ENCODE results near the gene PDSS1.

The PDSS1 gene

GRCh38 chr10:26699631-26700030 lies 2.1 kb downstream of the PDSS1 start:
- no peak for DNase-seq (ENCODE audit: low read depth)

GRCh38 chr10:26700884-26701630 lies 3.6 kb downstream of the PDSS1 start:
- DNase-seq (ENCODE audit: low read depth), result no peak

- no peak for DNase-seq (ENCODE audit: low read depth)
These were observed 5.6 kb downstream of the PDSS1 start for GRCh38 chr10:26703096-26703495.

GRCh38 chr10:26703974-26704373 lies 6.5 kb downstream of the PDSS1 start:
- DNase-seq (ENCODE audit: low read depth), result no peak

GRCh38 chr10:26706206-26706605 lies 8.7 kb downstream of the PDSS1 start:
- DNase-seq (ENCODE audit: low read depth), result no peak

GRCh38 chr10:26706936-26707335 lies 9.4 kb downstream of the PDSS1 start:
- no peak for DNase-seq (ENCODE audit: low read depth)

GRCh38 chr10:26711324-26711723 lies 13.8 kb downstream of the PDSS1 start:
- DNase-seq (ENCODE audit: low read depth), result no peak

GRCh38 chr10:26714415-26715136 lies 17.1 kb downstream of the PDSS1 start:
- no peak for DNase-seq (ENCODE audit: low read depth)

GRCh38 chr10:26715137-26715487 lies 17.6 kb downstream of the PDSS1 start:
- no peak for DNase-seq (ENCODE audit: low read depth)

- peak; percentile 11 for DNase-seq (ENCODE audit: low read depth)
These were observed 20.0 kb downstream of the PDSS1 start for GRCh38 chr10:26717476-26717875.

- DNase-seq (ENCODE audit: low read depth), result no peak
These were observed 24.1 kb downstream of the PDSS1 start for GRCh38 chr10:26721561-26721960.

GRCh38 chr10:26723016-26723415 lies 25.5 kb downstream of the PDSS1 start:
- no peak for DNase-seq (ENCODE audit: low read depth)

GRCh38 chr10:26725837-26726727 lies 28.6 kb downstream of the PDSS1 start:
- DNase-seq (ENCODE audit: low read depth), result peak; percentile 56

- no peak for DNase-seq (ENCODE audit: low read depth)
These were observed 29.5 kb downstream of the PDSS1 start for GRCh38 chr10:26727005-26727404.

- no peak for DNase-seq (ENCODE audit: low read depth)
These were observed 31.5 kb downstream of the PDSS1 start for GRCh38 chr10:26728957-26729356.

- no peak for DNase-seq (ENCODE audit: low read depth)
These were observed 31.9 kb downstream of the PDSS1 start for GRCh38 chr10:26729395-26729794.

- no peak for DNase-seq (ENCODE audit: low read depth)
These were observed 33.1 kb downstream of the PDSS1 start for GRCh38 chr10:26730552-26730951.

- DNase-seq (ENCODE audit: low read depth), result no peak
These were observed 36.5 kb downstream of the PDSS1 start for GRCh38 chr10:26733750-26734568.

GRCh38 chr10:26735435-26735834 lies 37.9 kb downstream of the PDSS1 start:
- no peak for DNase-seq (ENCODE audit: low read depth)

- DNase-seq (ENCODE audit: low read depth), result peak; percentile 14
These were observed 40.2 kb downstream of the PDSS1 start for GRCh38 chr10:26737730-26738129.

GRCh38 chr10:26738301-26738911 lies 40.9 kb downstream of the PDSS1 start:
- DNase-seq (ENCODE audit: low read depth), result no peak
